H1 (cell line): Measurements from ENCODE around the gene RPS21. TPM values are rescaled to one million over a fixed set of nuclear protein-coding genes. Genes with fewer than 3 reads are reported as not detected.

Experiments
- ASH2L ChIP-seq: fragments of 200-600, 300-600 bp; sonication (generic); IDR thresholded peaks from one replicate; pipeline ENCODE4 v1.7.1; 2017; ENCODE audit warnings: low read length
- BCL11A ChIP-seq, 2 experiments: IDR thresholded peaks; one replicate each; pipeline ENCODE4 v1.6.1; 2011; ENCODE audit warnings: low read depth in 2 of 2, low read length in 2 of 2, mild to moderate bottlenecking in 2 of 2
- CBX8 ChIP-seq: fragments of 300-800, 300-1000 bp; sonication (generic); IDR thresholded peaks from 2 replicates; pipeline ENCODE4 v1.7.1; 2016; ENCODE audit warnings: low read depth, low read length, borderline replicate concordance
- CEBPB ChIP-seq: IDR thresholded peaks from 2 replicates; pipeline ENCODE4 v1.6.1; 2012; ENCODE audit warnings: low read depth, low read length
- CREB1 ChIP-seq: IDR thresholded peaks from 2 replicates; pipeline ENCODE4 v1.6.1; 2012; ENCODE audit warnings: inconsistent platforms
- CTBP2 ChIP-seq: IDR thresholded peaks from 2 replicates; pipeline ENCODE4 v1.7.0; 2011; ENCODE audit warnings: borderline replicate concordance, mild to moderate bottlenecking, moderate library complexity, mixed read lengths, low read length; ENCODE audit not compliant: insufficient read depth, insufficient read length
- E2F6 ChIP-seq: IDR thresholded peaks from 2 replicates; pipeline ENCODE4 v1.6.1; 2012; ENCODE audit warnings: inconsistent platforms
- GABPA ChIP-seq: IDR thresholded peaks from 2 replicates; pipeline ENCODE4 v1.6.1; 2011; ENCODE audit warnings: mild to moderate bottlenecking, low read length, moderate library complexity, borderline replicate concordance; ENCODE audit not compliant: insufficient read depth
- HDAC2 ChIP-seq, 2 experiments: fragments of 300-600 bp in 1 of 2; sonication (generic) in 1 of 2; IDR thresholded peaks; 2 replicates each; pipeline ENCODE4 v1.6.1; 2011 to 2012; ENCODE audit warnings: low read depth in 2 of 2, low read length in 2 of 2, mild to moderate bottlenecking in 2 of 2, moderate library complexity in 2 of 2, borderline replicate concordance in 1 of 2, inconsistent platforms in 1 of 2
- KDM1A ChIP-seq: fragments of 200-600, 300-600 bp; sonication (generic); IDR thresholded peaks from 2 replicates; pipeline ENCODE4 v1.7.1; 2016; ENCODE audit warnings: mild to moderate bottlenecking, low read length, borderline replicate concordance
- KDM4A ChIP-seq: IDR thresholded peaks from one replicate; pipeline ENCODE4 v1.7.1; 2012; ENCODE audit warnings: low read depth, mild to moderate bottlenecking, moderate library complexity, low read length, inconsistent platforms; ENCODE audit not compliant: severe bottlenecking
- PHF8 ChIP-seq: fragments of 200-600 bp; sonication (generic); conservative IDR thresholded peaks from 2 replicates; pipeline ENCODE4 v1.7.1; 2012; ENCODE audit warnings: low read depth, mild to moderate bottlenecking, inconsistent platforms, low read length, moderate library complexity
- POLR2A ChIP-seq, 2 experiments: IDR thresholded peaks; 1 replicate in 1 of 2; 2 replicates in 1 of 2; pipeline ENCODE4 v1.6.1; 2011; ENCODE audit warnings: low read depth in 2 of 2, low read length in 2 of 2, mild to moderate bottlenecking in 2 of 2; ENCODE audit errors: control extremely low read depth in 1 of 2
- POLR2AphosphoS5 ChIP-seq: IDR thresholded peaks from 2 replicates; pipeline ENCODE4 v1.6.1; 2011; ENCODE audit warnings: low read depth, low read length
- POU5F1 ChIP-seq: IDR thresholded peaks from 2 replicates; pipeline ENCODE4 v1.6.1; 2011; ENCODE audit warnings: low read depth, mild to moderate bottlenecking, low read length, moderate library complexity
- RBBP5 ChIP-seq: IDR thresholded peaks from 2 replicates; pipeline ENCODE4 v1.7.1; 2012; ENCODE audit warnings: low read depth, mild to moderate bottlenecking, inconsistent platforms, low read length, moderate library complexity, borderline replicate concordance
- SIRT6 ChIP-seq: IDR thresholded peaks from one replicate; pipeline ENCODE4 v1.7.1; 2012; ENCODE audit warnings: low read length, inconsistent platforms
- SIX5 ChIP-seq: IDR thresholded peaks from 2 replicates; pipeline ENCODE4 v1.6.1; 2011; ENCODE audit warnings: mild to moderate bottlenecking, low read depth, low read length
- SP2 ChIP-seq: IDR thresholded peaks from 2 replicates; pipeline ENCODE4 v1.6.1; 2012; ENCODE audit warnings: mild to moderate bottlenecking, low read length, inconsistent platforms
- TCF12 ChIP-seq: IDR thresholded peaks from 2 replicates; pipeline ENCODE4 v1.6.1; 2011; ENCODE audit warnings: low read depth, mild to moderate bottlenecking, low read length
- TEAD4 ChIP-seq: IDR thresholded peaks from 2 replicates; pipeline ENCODE4 v1.6.1; 2012; ENCODE audit warnings: low read depth, low read length, inconsistent platforms, mixed read lengths
- USF2 ChIP-seq: IDR thresholded peaks from 2 replicates; pipeline ENCODE4 v1.6.1; 2011; ENCODE audit warnings: low read length, improper control_type of control experiment
- ZNF274 ChIP-seq: IDR thresholded peaks from 2 replicates; pipeline ENCODE4 v1.7.0; 2012; ENCODE audit warnings: low read length, borderline replicate concordance; ENCODE audit errors: extremely low read depth
- polyA plus RNA-seq, 7 experiments: library from polyadenylated mRNA; depleted of rRNA in 3 of 7; stranded (reverse) in 5 of 7; unstranded in 2 of 7; fragments of >200 nt in 5 of 7; fragments of 200-250 nt in 2 of 7; gene quantifications; 1 replicate in 5 of 7; 2 replicates in 1 of 7; 4 replicates in 1 of 7; pipeline versions ENCODE4 v1.2.1 to v1.2.3, GENCODE V29; 2011 to 2013; ENCODE audit warnings: missing spikeins in 2 of 7, mixed read lengths in 2 of 7
- total RNA-seq: library from RNA; stranded (reverse); fragmentation: NEBNext Ultra II Directional; extraction: Animal tissue kit (Norgen Biotek cat#: 25700); gene quantifications from 2 replicates; pipeline ENCODE4 v1.2.1, GENCODE V29; 2021

Gene RPS21
- total and polyA plus RNA-seq, 2 of the 8 experiments (the other 6 are each of a cell fraction or from before 2014, with no cell fraction given), result 1,787 to 7,219 TPM

GRCh38 chr20:62427172-62428001 lies 40.5 kb downstream of the RPS21 start, which contains the start of gene RBBP8NL (continued):
- TF ChIP-seq USF2, result no peak
- no peak for TF ChIP-seq CEBPB
- TF ChIP-seq SIX5, result no peak
- peak; percentile 97 for TF ChIP-seq CTBP2
- TF ChIP-seq E2F6, result peak; percentile 43; the same call in 1 of the 2 replicates
- TF ChIP-seq TCF12, result peak; percentile 18; the same call in 1 of the 2 replicates
- TF ChIP-seq ASH2L, result peak; percentile 87
- TF ChIP-seq POLR2AphosphoS5, result no peak
- no peak for TF ChIP-seq KDM4A
- no peak for TF ChIP-seq PHF8
- no peak for TF ChIP-seq CREB1
- TF ChIP-seq ZNF274, result no peak
- TF ChIP-seq TEAD4, result no peak
- TF ChIP-seq CBX8, result no peak
- TF ChIP-seq GABPA, result peak; percentile 74; the same call in 1 of the 2 replicates
- peak; percentile 87; the same call in 1 of the 2 replicates for TF ChIP-seq RBBP5
- TF ChIP-seq POU5F1, result no peak
- no peak for TF ChIP-seq SIRT6
- no peak for TF ChIP-seq KDM1A
- no peak for TF ChIP-seq POLR2A (IDR thresholded peaks at IDR 0.05; ENCODE audit: control extremely low read depth in 1 of 2, low read depth in 2 of 2, low read length in 2 of 2)
- TF ChIP-seq SP2, result no peak
- TF ChIP-seq BCL11A (IDR thresholded peaks at IDR 0.05; ENCODE audit: low read depth in 2 of 2, low read length in 2 of 2), result no peak
- 0 out of 4 replicates have a peak, but pooled peaks of 1 of the 2 experiments have one; percentile 38 for TF ChIP-seq HDAC2 (IDR thresholded peaks at IDR 0.05; ENCODE audit: borderline replicate concordance in 1 of 2, low read depth in 2 of 2, low read length in 2 of 2)
